ENCODE measurements around the gene PLAGL2.

The PLAGL2 gene

DNA sequence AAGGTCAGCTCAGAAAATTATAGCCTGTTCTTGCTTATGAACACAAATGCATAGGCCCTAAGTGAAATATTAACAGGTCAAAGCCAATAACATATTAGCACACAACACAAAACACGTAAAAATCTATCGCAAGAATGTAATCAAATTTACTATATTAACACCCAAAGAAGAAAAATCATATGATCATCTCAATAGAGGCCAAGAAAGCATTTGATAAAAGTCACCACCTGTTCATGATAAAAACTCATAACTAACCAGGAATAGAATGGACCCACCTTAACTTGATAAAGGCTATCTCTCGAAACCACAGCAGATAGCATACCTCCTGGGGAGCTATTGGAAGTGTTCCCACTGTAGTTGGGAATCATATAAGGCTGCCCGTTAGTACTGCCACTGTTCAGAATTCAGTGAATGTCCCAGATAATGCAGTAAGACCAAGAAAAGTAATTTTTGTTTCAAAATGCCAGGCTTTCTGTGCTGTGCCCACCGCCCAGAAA lies 21.8 kb upstream of the PLAGL2 start:
- no peak for DNase-seq

DNA sequence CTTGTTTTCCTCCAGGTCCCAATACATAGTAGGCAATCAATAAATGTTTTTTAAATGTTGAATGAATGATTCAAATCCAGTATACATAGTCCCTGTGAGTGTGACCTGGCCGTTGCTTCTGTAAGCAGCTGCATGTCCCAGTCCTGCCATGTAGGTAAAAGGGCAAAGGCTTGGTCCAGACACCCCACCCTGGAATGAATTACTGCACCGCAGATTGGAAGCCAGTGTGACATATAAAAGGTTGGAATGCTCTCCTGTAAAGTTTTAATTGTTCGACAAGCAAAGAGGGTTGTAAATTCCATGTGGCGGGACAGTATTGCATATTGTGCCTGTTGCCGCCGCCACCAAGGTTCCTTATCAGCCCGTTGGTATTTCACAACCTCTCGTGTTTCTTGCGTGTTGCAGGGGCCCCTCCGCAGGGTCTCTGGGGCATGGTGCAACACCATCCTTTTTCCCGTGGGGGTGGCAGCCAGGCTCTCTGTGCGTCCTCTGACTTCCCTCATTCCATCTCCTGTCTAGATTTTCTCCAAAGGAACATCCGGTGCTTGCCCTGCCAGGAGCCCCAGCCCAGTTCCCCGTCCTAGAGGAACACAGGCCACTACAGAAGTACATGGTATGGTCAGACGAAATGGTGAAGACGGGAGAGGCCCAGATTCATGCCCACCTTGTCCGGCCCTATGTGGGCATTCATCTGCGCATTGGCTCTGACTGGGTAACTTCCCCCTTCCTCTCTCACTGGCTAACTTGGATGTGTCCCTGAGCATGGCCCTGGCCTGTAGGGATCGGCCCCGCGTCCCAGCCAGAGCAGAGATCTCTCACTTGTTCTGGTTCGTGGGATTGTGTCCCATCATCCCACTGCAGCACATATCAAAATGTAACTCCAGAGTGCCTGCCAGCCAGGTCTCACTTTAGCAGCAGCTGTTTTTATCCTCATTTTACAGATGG lies 20.5 kb upstream of the PLAGL2 start:
- no peak for DNase-seq

DNA sequence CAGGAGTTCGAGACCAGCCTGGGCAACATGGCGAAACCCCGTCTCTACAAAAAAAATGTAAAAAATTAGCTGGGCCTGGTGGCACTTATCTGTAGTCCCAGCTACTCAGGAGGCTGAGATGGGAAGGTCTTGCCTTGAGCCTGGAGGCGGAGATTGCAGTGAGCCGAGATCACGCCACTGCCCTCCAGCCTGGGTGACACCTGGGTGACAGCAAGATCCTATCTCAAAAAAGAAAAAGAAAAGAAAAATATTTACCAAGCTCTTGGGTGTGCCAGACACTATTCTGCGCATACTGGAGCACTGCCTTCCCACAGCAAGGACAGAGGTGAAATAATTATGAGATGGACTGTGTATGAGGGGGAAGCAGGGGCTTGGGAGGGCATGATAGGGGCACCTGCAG lies 19.8 kb upstream of the PLAGL2 start:
- DNase-seq = no peak

DNA sequence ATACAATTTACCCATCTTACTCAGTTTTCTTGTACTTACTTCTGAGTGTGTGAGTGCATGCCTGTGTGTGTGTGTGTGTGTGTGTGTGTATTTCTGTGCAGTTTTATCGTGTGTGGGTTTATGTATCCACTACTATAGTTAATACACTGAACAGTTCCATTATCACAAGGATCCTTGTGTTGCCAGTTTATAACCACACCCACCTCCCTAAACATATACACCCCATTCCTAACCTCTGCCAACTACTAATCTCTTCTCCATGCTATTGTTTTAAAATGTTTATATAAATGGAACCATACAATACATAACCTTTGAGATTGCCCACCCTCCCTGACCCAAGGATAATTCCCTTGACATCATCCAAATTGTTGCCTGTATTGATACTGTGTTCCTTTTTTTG lies 18.8 kb upstream of the PLAGL2 start:
- no peak for DNase-seq

DNA sequence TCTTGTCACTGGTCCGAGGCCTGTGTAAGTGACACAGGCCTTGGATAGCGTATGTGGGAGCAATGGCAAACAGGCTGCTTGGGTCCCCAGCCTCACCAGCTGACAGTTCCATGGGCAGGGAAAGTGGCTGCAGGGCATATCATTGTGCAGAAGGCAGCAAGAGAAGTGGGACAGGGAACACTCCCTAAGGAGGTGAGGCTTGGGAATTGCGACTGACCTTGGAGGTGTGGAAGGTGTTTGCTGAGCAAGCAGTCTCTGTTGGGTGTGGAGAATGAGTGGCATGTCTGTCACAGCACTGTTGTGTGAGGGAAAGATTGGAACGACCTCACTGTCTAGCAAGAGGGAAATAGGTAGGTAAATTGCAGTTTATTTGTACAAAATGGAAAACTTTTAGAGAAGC lies 16.9 kb upstream of the PLAGL2 start:
- DNase-seq = no peak

DNA sequence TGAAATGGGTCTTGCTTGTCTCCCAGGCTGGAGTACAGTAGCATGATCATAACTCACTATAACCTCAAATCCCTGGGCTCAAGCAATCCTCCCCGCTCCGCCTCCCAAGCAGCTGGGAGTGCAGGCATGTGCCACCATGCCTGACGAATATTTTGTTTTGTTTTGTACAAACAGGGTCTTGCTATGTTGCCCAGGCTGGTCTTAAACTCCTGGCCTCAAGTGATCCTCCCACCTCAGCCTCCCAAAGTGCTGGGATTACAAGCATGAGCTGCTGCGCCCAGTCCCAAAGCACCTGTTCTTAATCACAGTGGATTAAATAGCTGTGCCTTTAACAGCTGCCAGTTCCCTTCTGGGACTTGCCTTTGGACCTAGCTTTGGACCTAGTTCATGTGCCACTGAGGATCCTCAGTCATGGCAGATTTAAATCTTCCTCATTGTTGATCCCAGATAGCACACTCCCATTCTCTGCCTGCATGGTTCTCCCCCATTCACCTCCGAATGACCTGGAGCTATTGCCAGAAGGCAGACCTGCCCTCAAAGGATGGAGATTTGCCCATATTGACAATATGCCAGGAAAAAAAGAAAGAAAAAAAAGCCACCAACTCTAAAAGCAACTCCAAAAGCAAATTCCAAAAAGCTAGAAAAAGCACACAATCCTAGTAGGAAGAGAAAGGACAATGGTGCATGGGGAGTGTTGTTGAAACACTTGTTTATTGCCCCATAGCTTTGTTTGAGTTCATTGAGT lies 10.8 kb upstream of the PLAGL2 start:
- DNase-seq = no peak

DNA sequence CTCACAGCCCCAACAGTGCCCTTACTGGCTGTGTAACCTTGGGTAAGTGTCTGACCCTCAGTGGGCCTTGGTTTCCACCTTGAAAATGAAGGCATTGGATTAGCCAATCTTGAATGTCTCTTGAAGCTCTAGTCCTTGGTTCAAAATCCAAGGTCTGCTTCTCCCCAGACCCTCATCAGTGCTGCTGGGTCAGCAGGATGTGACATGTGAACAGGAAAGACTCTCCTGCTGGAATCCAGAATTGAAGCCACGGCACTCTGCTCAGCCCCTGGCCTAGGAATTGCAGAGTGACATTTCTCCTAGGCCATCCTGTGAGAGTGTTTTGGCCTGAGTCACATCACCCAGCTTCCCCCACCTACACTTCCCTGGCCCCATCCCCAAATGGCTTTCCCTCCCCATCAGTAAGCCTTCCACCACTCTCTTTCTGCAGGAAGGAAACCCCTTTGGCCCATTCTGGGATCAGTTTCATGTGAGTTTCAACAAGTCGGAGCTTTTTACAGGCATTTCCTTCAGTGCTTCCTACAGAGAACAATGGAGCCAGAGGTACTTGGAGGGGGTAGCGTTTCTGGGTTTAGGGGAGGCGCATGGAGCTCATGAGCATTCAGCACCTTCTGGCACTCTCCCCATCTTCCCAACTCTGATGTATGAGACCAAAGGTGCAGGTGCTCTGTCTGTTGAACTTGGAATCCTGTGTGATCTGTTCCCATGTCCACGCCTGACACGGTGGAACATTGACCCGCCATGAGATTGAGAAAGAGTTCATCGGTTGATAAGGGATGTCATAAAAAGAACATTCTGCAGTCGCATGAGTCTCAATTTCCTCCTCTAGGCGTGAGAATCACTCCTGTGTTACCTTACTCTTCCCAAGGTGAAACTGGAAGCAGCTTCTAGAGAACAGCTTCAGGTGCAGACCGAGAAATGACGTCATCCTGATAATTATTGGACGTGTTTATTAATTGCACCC lies 8.9 kb upstream of the PLAGL2 start:
- DNase-seq = no peak

DNA sequence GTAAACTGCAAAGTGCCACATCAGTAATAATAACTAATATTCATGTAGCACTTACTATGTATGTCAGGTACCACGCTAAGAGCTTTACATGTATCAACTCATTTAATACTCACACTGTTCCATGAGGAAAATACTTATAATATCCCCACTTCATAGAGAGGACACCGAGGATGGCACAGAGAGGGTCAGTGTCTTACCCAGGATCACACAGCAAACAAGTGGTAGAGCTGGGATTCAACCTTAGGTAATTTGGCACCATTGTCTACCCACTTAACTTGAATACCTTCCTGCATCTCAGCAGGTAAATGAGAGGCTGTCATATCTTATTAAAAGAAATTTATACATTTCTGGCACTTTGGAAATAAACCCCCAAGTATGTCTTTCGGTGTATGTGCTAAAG lies 8.2 kb upstream of the PLAGL2 start:
- DNase-seq = no peak

DNA sequence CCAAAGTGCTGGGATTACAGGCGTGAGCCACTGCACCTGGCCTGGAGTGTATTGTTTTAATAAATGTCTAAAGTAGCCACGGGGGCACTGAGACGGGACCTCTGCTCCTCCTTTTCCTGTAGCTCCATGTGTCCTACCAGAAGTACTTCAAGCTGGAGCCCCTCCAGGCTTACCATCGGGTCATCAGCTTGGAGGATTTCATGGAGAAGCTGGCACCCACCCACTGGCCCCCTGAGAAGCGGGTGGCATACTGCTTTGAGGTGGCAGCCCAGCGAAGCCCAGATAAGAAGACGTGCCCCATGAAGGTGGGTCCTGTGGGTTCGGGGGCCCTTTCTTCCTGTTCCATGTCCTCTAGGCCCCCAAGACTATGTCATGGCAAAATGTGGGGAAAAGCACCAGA lies 7.6 kb upstream of the PLAGL2 start:
- DNase-seq = no peak

DNA sequence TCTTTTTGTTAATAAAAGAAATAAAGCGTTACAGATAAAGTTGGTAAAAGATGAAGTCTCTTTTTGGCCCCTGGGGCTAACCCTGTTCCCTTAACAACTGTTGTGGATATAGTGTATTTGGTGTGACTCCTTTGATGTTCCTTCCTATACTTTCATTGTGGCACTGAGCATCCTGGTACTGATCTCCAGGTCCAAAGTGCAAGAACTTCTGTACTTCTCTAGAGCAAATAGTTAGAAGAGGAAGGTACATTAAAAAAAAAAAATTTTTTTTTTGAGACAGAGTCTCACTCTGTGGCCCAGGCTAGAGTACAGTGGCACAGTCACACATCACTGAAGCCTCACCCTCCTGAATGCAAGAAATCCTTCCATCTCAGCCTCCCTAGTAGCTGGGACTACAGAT lies 6.3 kb upstream of the PLAGL2 start:
- no peak for DNase-seq

DNA sequence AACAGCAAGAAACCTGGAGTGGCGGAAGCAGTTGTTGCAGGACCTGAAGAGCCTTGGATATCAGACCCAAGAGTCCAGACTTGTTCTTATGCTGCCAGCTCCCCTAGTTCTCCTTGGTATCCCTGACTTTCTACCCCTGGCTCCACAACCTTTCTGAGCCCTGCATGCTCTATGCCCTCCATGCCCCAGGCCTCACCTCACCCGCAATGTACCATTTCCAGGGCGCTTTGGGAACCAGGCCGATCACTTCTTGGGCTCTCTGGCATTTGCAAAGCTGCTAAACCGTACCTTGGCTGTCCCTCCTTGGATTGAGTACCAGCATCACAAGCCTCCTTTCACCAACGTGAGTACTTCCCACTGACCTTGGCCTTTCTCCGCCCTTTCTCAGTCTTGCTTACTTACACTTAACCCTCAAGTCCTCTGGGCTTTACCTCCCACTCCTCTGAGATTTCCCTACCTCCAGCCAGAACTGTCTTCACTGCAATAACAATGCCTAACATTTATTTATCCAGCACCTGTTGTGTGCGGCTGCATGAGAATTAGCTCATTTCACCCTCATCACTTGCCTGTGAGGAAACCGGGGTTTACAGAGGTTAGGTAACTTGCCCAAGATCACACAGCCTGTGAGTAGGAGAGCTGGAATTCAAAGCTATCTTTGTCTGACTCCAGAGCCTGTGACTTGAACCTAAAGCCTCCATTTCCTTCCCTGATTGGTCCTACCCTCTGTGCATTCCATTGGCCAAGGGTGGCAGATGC lies 2.5 kb upstream of the PLAGL2 start:
- DNase-seq = no peak

DNA sequence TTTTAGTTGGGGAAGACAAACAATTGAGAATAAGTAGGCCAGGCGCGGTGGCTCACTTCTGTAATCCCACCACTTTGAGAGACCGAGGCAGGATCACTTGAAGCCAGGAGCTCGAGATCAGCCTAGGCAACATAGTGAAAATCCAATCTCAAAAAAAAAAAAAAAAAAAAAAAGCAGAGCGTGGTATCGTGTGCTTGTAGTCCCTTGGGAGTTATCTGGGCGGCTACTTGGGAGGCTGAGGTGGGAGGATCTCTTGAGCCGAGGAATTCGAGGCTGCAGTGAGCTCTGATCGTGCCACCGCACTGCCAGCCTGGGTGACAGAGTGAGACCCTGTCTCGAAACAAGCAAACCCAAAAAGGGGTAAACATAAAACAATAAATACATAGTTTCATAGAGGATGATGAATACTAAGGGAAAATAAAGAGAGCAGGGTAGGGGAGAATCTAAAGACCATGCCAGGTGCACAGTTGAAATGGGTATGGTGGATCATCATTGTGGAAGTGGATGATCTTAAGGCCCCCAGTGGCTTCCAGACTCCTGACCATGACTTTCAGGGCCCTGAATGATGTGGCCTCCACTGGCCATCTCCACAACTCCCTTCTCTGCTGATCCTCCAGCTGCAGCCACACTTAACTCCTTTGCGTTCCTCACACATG lies 1.1 kb upstream of the PLAGL2 start:
- DNase-seq = no peak

DNA sequence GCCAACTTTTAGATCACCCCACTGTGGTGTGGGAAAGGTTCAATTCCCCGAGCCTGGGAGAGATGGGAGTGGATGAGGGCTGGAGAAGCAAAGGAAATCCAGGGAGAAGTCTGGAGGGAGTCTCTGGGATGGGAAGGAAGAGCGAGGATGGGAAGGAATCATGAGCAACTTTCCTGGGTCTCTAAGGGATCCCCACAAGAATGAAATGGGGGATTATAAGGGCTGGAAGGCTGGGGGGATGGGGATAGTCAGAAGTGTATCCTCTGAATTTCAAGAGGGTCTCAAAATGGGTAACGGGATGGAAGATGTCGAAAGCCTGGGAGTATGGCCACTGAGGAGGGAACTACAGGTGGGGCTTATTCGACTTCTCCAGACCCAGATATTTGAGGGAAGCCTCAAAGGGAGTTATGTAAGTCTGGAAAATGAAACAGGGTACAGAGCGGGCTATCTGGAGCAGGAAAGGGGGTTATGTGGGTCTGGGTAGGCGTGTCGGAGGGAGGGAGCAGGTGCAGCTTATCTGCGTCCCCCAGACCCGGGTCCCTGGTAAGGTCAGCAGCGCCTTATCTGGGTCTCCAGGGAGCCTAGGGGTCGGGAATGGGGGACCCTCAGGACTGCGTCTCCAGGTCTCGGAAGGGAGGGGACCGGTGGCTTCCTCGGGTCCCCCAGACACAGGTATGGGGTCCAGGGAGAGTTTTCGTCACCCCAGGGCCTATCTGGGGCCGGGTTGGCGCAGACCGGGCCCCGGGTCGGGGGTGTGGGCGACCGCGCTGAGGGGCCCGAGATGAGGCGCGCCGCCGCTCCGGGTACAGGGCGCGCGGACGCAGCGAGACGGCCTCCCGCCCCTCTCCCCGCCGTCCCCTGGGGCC lies 550 bp downstream of the PLAGL2 start:
- no peak for DNase-seq

DNA sequence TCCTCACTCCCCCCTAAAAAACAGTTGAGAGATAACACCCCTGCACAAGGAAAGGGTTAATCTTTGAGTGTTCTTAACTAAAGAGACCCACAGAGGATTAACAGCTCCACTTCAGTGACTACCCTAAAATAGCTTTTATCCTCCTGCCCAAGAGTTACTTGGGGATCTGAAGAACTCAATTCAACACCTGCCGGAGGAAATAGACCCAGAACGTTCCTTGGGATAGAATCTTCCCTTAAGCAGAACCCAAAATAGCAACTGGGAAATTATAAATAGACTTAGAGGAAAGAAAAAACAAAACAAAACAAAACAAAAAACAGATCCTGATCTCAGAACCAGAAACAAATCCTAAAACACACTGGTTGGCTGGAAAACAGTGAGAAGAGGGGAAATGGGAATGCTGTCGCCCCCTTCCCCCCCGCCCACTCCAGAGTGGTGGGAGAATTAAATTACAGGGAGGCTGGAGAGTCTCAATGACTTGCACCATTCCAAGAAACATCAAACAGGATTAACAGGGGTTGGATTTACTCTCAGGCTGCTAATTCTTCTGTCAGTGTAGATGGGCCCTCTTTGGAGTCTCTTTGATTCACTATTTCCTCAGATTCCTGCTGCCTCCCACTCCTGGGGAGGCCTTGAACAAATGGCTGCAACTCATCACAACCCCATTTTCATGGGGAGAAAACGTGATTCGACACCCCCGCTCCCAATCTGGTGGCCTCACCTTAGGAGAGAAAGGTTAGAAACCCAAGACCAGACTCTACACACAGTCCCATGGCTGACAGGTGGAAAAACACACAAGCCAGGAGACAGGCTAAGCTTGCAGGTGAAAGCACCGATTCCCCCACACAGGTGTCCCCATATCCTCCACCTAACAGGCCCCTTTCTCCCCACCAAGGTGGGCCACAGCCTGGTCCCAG lies 1.4 kb downstream of the PLAGL2 start:
- no peak for DNase-seq

DNA sequence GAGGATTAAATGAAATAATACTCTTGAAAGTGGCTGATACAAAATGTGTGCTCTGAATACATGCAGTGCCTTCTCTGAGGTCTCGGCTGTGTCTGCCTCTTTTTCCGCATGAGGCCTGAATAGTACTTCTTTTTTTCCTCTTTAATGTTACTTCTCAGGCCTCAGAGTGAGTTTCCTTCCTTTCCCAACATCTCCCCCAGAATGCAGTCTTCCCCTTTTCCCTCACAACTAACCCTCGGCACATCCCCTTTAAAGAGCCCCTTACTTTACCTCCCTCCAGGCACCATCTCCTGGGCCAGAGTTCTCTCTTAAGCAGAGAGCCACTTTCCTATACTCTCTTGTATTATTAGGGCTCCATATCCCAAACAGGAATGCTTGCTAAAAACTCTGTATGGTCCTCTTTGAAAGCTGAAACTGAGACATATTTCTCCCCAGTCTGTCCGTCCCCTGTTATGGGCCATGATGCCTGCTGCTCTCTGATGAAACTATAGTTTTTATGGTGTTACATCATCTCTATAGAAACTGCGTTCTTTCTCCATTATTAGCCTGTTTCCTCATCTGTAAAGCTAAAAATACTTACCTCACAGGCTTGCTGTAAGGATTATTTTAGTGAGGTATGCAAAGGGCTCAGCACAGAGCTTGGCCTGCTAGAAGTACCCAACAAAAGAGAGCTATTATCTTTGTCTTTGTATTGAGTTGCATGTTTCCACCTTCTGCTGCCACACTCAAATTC lies 2.3 kb downstream of the PLAGL2 start:
- DNase-seq = no peak

DNA sequence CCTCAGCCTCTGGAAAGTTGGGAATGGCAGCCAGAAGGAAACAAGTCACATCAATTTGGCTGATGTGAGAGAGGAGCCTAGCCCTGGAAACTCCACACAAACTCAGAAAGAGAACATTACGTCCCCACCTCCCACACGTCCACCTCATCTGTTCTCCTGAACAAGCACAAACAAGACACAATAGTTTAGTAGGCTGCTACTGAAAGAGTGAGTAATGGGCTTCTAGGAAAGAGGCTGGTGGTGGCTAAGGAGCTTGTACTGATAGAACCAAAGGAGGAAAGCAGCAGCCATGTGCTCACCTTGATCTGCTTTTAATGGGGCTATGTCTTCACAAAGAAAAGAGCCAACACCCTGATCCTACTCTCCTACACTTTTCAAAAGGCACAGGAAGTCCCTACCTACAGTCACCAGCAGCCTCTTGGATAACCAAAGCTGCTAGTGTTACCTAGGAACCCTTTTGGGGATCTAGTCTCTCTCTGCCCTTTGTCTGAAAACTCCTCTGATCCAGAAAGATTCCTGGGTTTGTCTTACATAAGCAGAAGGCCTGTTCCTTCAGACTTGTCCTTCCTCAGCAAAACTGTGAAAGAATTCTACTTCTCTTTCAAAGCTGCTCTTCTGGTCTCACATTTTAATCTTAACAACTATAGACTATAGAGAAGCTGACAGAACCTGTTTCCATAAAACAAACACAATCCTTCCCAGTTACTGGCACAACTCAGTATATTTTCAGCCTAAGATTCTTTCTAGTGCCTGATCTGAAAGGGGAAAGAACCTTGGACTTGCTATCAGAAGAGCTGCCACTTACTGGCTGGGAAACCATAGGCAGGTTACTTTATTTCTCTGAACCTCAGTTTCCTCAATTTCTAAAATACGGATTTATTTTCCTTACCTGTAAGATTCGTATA lies 3.1 kb downstream of the PLAGL2 start:
- no peak for DNase-seq

DNA sequence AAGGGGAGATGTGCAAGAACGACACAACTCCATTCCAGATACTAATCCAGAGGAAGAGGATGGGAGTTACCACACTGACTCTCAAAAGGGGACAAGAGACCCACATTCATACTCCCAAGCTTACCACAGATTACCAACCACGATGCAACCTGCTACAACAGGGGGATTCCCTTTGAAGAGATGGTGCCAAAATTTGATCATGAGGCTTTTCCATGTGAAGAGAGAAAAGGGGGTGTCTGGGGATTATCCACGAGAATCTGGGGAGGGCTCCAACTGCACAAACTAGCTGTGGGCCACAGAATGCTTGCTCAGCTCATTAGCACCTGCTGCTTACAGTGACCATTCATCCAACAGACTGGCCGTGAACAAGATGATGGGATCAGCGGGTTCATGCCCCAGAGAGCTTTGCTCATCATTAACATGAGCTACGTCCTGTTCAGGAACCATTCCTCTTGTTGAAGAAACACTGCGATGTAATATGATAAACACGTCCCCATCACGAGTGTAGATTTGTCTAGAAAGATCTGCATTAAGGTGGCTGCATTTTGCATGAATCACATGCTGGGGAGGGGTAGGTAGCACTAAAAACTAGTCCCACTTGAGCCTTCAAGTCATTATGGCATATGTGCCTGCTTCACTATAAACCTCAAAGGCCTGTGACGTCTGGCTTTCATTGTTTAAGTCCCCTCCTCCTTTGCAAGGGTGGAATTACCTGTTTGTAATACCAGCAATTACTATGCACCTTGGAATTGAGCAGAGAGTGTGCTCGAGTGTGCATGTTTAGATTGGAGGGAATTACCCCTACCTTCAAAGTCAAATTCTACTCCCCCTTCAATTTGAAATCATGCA lies 4.0 kb downstream of the PLAGL2 start:
- no peak for DNase-seq
